Gastroesophageal sphincter (tissue), 3 donors: Measurements from ENCODE around the gene FZD7.

Source experiments
- POLR2AphosphoS5 ChIP-seq: sonication (generic); formaldehyde crosslinking; IDR thresholded peaks from one replicate; pipeline ENCODE4 v1.6.1; 2017; ENCODE audit warnings: antibody characterized with exemption
- TF ChIP-seq, protein P1 (sequence below), 4 experiments: fragments of 200-600 bp in 2 of 4; fragments of 450-650 bp in 2 of 4; sonication (generic) in 1 of 4; IDR thresholded peaks; one replicate each; pipeline ENCODE4 v1.5.1; 2017 to 2019; ENCODE audit warnings: antibody characterized with exemption in 4 of 4, mild to moderate bottlenecking in 2 of 4, moderate library complexity in 2 of 4

DNA sequence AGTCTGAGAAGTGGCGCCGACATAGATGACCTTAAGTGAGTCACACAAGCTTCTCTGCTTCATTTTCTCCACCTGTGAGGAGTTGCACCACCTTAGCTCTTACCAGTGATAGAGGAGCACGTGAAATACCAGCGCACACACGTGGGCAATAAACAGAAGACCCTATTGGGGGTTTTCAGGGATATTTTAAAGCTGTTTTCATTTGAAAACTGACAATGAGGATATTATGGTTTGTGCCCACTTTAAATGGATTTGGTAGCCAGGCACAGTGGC is 47.3 kb upstream of the FZD7 start:
- TF ChIP-seq, protein P1, sequence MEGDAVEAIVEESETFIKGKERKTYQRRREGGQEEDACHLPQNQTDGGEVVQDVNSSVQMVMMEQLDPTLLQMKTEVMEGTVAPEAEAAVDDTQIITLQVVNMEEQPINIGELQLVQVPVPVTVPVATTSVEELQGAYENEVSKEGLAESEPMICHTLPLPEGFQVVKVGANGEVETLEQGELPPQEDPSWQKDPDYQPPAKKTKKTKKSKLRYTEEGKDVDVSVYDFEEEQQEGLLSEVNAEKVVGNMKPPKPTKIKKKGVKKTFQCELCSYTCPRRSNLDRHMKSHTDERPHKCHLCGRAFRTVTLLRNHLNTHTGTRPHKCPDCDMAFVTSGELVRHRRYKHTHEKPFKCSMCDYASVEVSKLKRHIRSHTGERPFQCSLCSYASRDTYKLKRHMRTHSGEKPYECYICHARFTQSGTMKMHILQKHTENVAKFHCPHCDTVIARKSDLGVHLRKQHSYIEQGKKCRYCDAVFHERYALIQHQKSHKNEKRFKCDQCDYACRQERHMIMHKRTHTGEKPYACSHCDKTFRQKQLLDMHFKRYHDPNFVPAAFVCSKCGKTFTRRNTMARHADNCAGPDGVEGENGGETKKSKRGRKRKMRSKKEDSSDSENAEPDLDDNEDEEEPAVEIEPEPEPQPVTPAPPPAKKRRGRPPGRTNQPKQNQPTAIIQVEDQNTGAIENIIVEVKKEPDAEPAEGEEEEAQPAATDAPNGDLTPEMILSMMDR (IDR thresholded peaks at IDR 0.05): no peak
- TF ChIP-seq POLR2AphosphoS5: no peak
